Tibial nerve (tissue), 4 donors: Measurements from ENCODE around the gene GSTT2B.

Experiments used
- CTCF ChIP-seq, 5 experiments: fragments of 200-600 bp in 3 of 5; fragments of 450-650 bp in 2 of 5; sonication (generic) in 3 of 5; IDR thresholded peaks; one replicate each; pipeline ENCODE4 v1.5.1; 2016 to 2019; ENCODE audit warnings: antibody characterized with exemption in 5 of 5, mild to moderate bottlenecking in 3 of 5, moderate library complexity in 2 of 5
- EP300 ChIP-seq, 2 donors: sonication (generic); formaldehyde crosslinking; IDR thresholded peaks; one replicate each; pipeline ENCODE4 v1.6.1; 2017; ENCODE audit warnings: antibody characterized with exemption in 2 of 2, mild to moderate bottlenecking in 1 of 2
- POLR2A ChIP-seq, 2 donors: fragments of 450-650 bp; IDR thresholded peaks; one replicate each; pipeline ENCODE4 v1.6.1; 2017; ENCODE audit warnings: antibody characterized with exemption in 2 of 2, mild to moderate bottlenecking in 2 of 2, moderate library complexity in 2 of 2

- TF ChIP-seq CTCF (IDR thresholded peaks at IDR 0.05) (no peak), POLR2A (IDR thresholded peaks at IDR 0.05) (no peak), EP300 (IDR thresholded peaks at IDR 0.05) (no peak)
Observed at GRCh38 chr22:24010018-24010391, 49.0 kb upstream of the GSTT2B start.
